OCI-M2 (cell line): Measurements from ENCODE around the gene MRPL41.
"Not testable (repeated sequence)": the region's sequence is repeated elsewhere in the genome, so short reads cannot be mapped to it uniquely, and the experiment has no call there.

Source experiments
- DNase-seq: peaks from one replicate; lab custom pipeline; 2025; ENCODE audit not compliant: unreplicated experiment; lab: John Stamatoyannopoulos, UW

MRPL41 gene

GRCh38 chr9:137550958-137551263 is 768 bp upstream of the MRPL41 start:
- DNase-seq = not testable (repeated sequence)

GRCh38 chr9:137552022-137552768 is 516 bp downstream of the MRPL41 start:
- no peak for DNase-seq

GRCh38 chr9:137553654-137554053 is 2.0 kb downstream of the MRPL41 start:
- DNase-seq = not testable (repeated sequence)

- no peak for DNase-seq
These were observed 2.7 kb downstream of the MRPL41 start for GRCh38 chr9:137554349-137554748.

GRCh38 chr9:137555179-137555578 is 3.5 kb downstream of the MRPL41 start:
- no peak for DNase-seq

- DNase-seq = no peak
These were observed 4.6 kb downstream of the MRPL41 start for GRCh38 chr9:137556069-137556838.

GRCh38 chr9:137558127-137558526 is 6.4 kb downstream of the MRPL41 start:
- no peak for DNase-seq

- DNase-seq = no peak
These were observed 12.5 kb downstream of the MRPL41 start for GRCh38 chr9:137564134-137564533.

GRCh38 chr9:137564817-137565411 is 13.2 kb downstream of the MRPL41 start:
- DNase-seq = no peak

GRCh38 chr9:137568445-137568844 is 16.8 kb downstream of the MRPL41 start:
- DNase-seq = not testable (repeated sequence)

- no peak for DNase-seq
These were observed 18.0 kb downstream of the MRPL41 start for GRCh38 chr9:137569609-137570203.

GRCh38 chr9:137570566-137570965 is 18.9 kb downstream of the MRPL41 start:
- DNase-seq = no peak

GRCh38 chr9:137574192-137574591 is 22.5 kb downstream of the MRPL41 start:
- DNase-seq = no peak

GRCh38 chr9:137575364-137575715 is 23.7 kb downstream of the MRPL41 start:
- no peak for DNase-seq

- no peak for DNase-seq
These were observed 24.2 kb downstream of the MRPL41 start for GRCh38 chr9:137575716-137576411.

- peak; percentile 25 for DNase-seq
These were observed 27.0 kb downstream of the MRPL41 start, which contains the start of gene DPH7 for GRCh38 chr9:137578518-137579258. TSS of gene DPH7 (minus strand) at chr9:137578925. CDS start at chr9:137578777, 148 bp downstream.

GRCh38 chr9:137579259-137579604 is 27.6 kb downstream of the MRPL41 start:
- DNase-seq = no peak

GRCh38 chr9:137580209-137580953 is 28.7 kb downstream of the MRPL41 start:
- no peak for DNase-seq

GRCh38 chr9:137580954-137581322 is 29.3 kb downstream of the MRPL41 start:
- DNase-seq = no peak
